Measurements from ENCODE around the gene SLC30A2.
A peak's percentile ranks its signal among the peaks of the same experiment; 100 is the strongest.

Gene SLC30A2

GRCh38 chr1:26029054-26029863 is 16.7 kb downstream of the SLC30A2 start:
- no peaks in the 10 kb centered on the region for H3K4me1 ChIP-seq (ENCODE audit: control insufficient read depth in 1 of 2, insufficient read depth in 2 of 2, low read length in 2 of 2)
- H3K27ac ChIP-seq (ENCODE audit: low read length): no peak overlapping the region
- peaks cover 2% of the 10 kb centered on the region for H3K27me3 ChIP-seq (ENCODE audit: low read depth, low read length)
- H3K4me3 ChIP-seq (ENCODE audit: low read depth in 1 of 2, low read length in 2 of 2): no peak overlapping the region
- no peaks in the 10 kb centered on the region for H3K36me3 ChIP-seq (ENCODE audit: control insufficient read depth in 1 of 2, insufficient read depth in 2 of 2, low read length in 2 of 2)
- no peaks in the 10 kb centered on the region for H3K9me3 ChIP-seq (ENCODE audit: control insufficient read depth in 1 of 2, low read length in 2 of 2)

- Histone ChIP-seq H3K4me1 (ENCODE audit: control insufficient read depth in 1 of 2, insufficient read depth in 2 of 2, low read length in 2 of 2) (no peaks in the 10 kb centered on the region), H3K27me3 (ENCODE audit: low read depth, low read length) (no peaks in the 10 kb centered on the region), H3K9me3 (ENCODE audit: control insufficient read depth in 1 of 2, low read length in 2 of 2) (no peaks in the 10 kb centered on the region), H3K36me3 (ENCODE audit: control insufficient read depth in 1 of 2, insufficient read depth in 2 of 2, low read length in 2 of 2) (no peaks in the 10 kb centered on the region), H3K4me3 (ENCODE audit: low read depth in 1 of 2, low read length in 2 of 2) (no peak overlapping the region), H3K27ac (ENCODE audit: low read length) (no peak overlapping the region)
Measured at GRCh38 chr1:26028490-26028980, 17.4 kb downstream of the SLC30A2 start.

GRCh38 chr1:26027716-26028489 is 18.0 kb downstream of the SLC30A2 start:
- H3K4me3 ChIP-seq (ENCODE audit: low read depth in 1 of 2, low read length in 2 of 2): no peak overlapping the region
- H3K4me1 ChIP-seq (ENCODE audit: control insufficient read depth in 1 of 2, insufficient read depth in 2 of 2, low read length in 2 of 2): no peaks in the 10 kb centered on the region
- no peaks in the 10 kb centered on the region for H3K9me3 ChIP-seq (ENCODE audit: control insufficient read depth in 1 of 2, low read length in 2 of 2)
- H3K36me3 ChIP-seq (ENCODE audit: control insufficient read depth in 1 of 2, insufficient read depth in 2 of 2, low read length in 2 of 2): no peaks in the 10 kb centered on the region
- H3K27me3 ChIP-seq (ENCODE audit: low read depth, low read length): no peaks in the 10 kb centered on the region
- H3K27ac ChIP-seq (ENCODE audit: low read length): no peak overlapping the region

- H3K9me3 ChIP-seq (ENCODE audit: control insufficient read depth in 1 of 2, low read length in 2 of 2): no peaks in the 10 kb centered on the region
- H3K27ac ChIP-seq (ENCODE audit: low read length): no peak overlapping the region
- H3K36me3 ChIP-seq (ENCODE audit: control insufficient read depth in 1 of 2, insufficient read depth in 2 of 2, low read length in 2 of 2): no peaks in the 10 kb centered on the region
- H3K4me3 ChIP-seq (ENCODE audit: low read depth in 1 of 2, low read length in 2 of 2): no peak overlapping the region
- no peaks in the 10 kb centered on the region for H3K27me3 ChIP-seq (ENCODE audit: low read depth, low read length)
- peaks cover 0 to 18% of the 10 kb centered on the region in 2 donors for H3K4me1 ChIP-seq (ENCODE audit: control insufficient read depth in 1 of 2, insufficient read depth in 2 of 2, low read length in 2 of 2)
Measured at GRCh38 chr1:26025517-26025916, 20.4 kb downstream of the SLC30A2 start.

GRCh38 chr1:26025060-26025459 is 20.9 kb downstream of the SLC30A2 start:
- H3K9me3 ChIP-seq (ENCODE audit: control insufficient read depth in 1 of 2, low read length in 2 of 2): no peaks in the 10 kb centered on the region
- no peaks in the 10 kb centered on the region for H3K27me3 ChIP-seq (ENCODE audit: low read depth, low read length)
- no peaks in the 10 kb centered on the region for H3K36me3 ChIP-seq (ENCODE audit: control insufficient read depth in 1 of 2, insufficient read depth in 2 of 2, low read length in 2 of 2)
- H3K4me1 ChIP-seq (ENCODE audit: control insufficient read depth in 1 of 2, insufficient read depth in 2 of 2, low read length in 2 of 2): peaks cover 0 to 23% of the 10 kb centered on the region in 2 donors
- H3K27ac ChIP-seq (ENCODE audit: low read length): no peak overlapping the region
- H3K4me3 ChIP-seq (ENCODE audit: low read depth in 1 of 2, low read length in 2 of 2): no peak overlapping the region

- H3K4me3 ChIP-seq (ENCODE audit: low read depth in 1 of 2, low read length in 2 of 2): no peak overlapping the region
- no peaks in the 10 kb centered on the region for H3K36me3 ChIP-seq (ENCODE audit: control insufficient read depth in 1 of 2, insufficient read depth in 2 of 2, low read length in 2 of 2)
- H3K27ac ChIP-seq (ENCODE audit: low read length): no peak overlapping the region
- H3K9me3 ChIP-seq (ENCODE audit: control insufficient read depth in 1 of 2, low read length in 2 of 2): no peaks in the 10 kb centered on the region
- H3K4me1 ChIP-seq (ENCODE audit: control insufficient read depth in 1 of 2, insufficient read depth in 2 of 2, low read length in 2 of 2): peaks cover 0 to 27% of the 10 kb centered on the region in 2 donors
- no peaks in the 10 kb centered on the region for H3K27me3 ChIP-seq (ENCODE audit: low read depth, low read length)
Measured at GRCh38 chr1:26023826-26024225, 22.1 kb downstream of the SLC30A2 start.

- H3K27me3 ChIP-seq (ENCODE audit: low read depth, low read length): no peaks in the 10 kb centered on the region
- H3K4me1 ChIP-seq (ENCODE audit: control insufficient read depth in 1 of 2, insufficient read depth in 2 of 2, low read length in 2 of 2): peaks cover 0 to 27% of the 10 kb centered on the region in 2 donors
- H3K4me3 ChIP-seq (ENCODE audit: low read depth in 1 of 2, low read length in 2 of 2): no peak overlapping the region
- no peak overlapping the region for H3K27ac ChIP-seq (ENCODE audit: low read length)
- no peaks in the 10 kb centered on the region for H3K9me3 ChIP-seq (ENCODE audit: control insufficient read depth in 1 of 2, low read length in 2 of 2)
- H3K36me3 ChIP-seq (ENCODE audit: control insufficient read depth in 1 of 2, insufficient read depth in 2 of 2, low read length in 2 of 2): no peaks in the 10 kb centered on the region
Measured at GRCh38 chr1:26023009-26023408, 22.9 kb downstream of the SLC30A2 start.

GRCh38 chr1:26022404-26022779 is 23.5 kb downstream of the SLC30A2 start:
- peak overlapping the region in 1 of 2 donors; percentile 57 for H3K4me3 ChIP-seq (ENCODE audit: low read depth in 1 of 2, low read length in 2 of 2)
- no peaks in the 10 kb centered on the region for H3K9me3 ChIP-seq (ENCODE audit: control insufficient read depth in 1 of 2, low read length in 2 of 2)
- peaks cover 0 to 29% of the 10 kb centered on the region in 2 donors for H3K4me1 ChIP-seq (ENCODE audit: control insufficient read depth in 1 of 2, insufficient read depth in 2 of 2, low read length in 2 of 2)
- no peaks in the 10 kb centered on the region for H3K36me3 ChIP-seq (ENCODE audit: control insufficient read depth in 1 of 2, insufficient read depth in 2 of 2, low read length in 2 of 2)
- no peaks in the 10 kb centered on the region for H3K27me3 ChIP-seq (ENCODE audit: low read depth, low read length)
- H3K27ac ChIP-seq (ENCODE audit: low read length): no peak overlapping the region

- H3K4me1 ChIP-seq (ENCODE audit: control insufficient read depth in 1 of 2, insufficient read depth in 2 of 2, low read length in 2 of 2): peaks cover 0 to 35% of the 10 kb centered on the region in 2 donors
- no peak within 1 kb of the TSS for H3K27ac ChIP-seq (ENCODE audit: low read length)
- peak within 1 kb of the TSS in 1 of 2 donors; percentile 57 for H3K4me3 ChIP-seq (ENCODE audit: low read depth in 1 of 2, low read length in 2 of 2)
- no peaks in the 10 kb centered on the region for H3K9me3 ChIP-seq (ENCODE audit: control insufficient read depth in 1 of 2, low read length in 2 of 2)
- no peaks in the 10 kb centered on the region for H3K27me3 ChIP-seq (ENCODE audit: low read depth, low read length)
- no peaks in the 10 kb centered on the region for H3K36me3 ChIP-seq (ENCODE audit: control insufficient read depth in 1 of 2, insufficient read depth in 2 of 2, low read length in 2 of 2)
Measured at GRCh38 chr1:26021647-26022403, 24.1 kb downstream of the SLC30A2 start, which contains the start of gene EXTL1. TSS of gene EXTL1 (plus strand) at chr1:26021775. CDS start at chr1:26022647, 872 bp downstream.

- no peak overlapping the region for H3K27ac ChIP-seq (ENCODE audit: low read length)
Measured at GRCh38 chr1:26020941-26021646, 24.8 kb downstream of the SLC30A2 start.

More at GRCh38 chr1:26020941-26021646, 24.8 kb downstream of the SLC30A2 start:
- Histone ChIP-seq H3K4me1 (ENCODE audit: control insufficient read depth in 1 of 2, insufficient read depth in 2 of 2, low read length in 2 of 2) (peaks cover 0 to 36% of the 10 kb centered on the region in 2 donors), H3K27me3 (ENCODE audit: low read depth, low read length) (no peaks in the 10 kb centered on the region), H3K4me3 (ENCODE audit: low read depth in 1 of 2, low read length in 2 of 2) (peak overlapping the region in 1 of 2 donors; percentile 57), H3K36me3 (ENCODE audit: control insufficient read depth in 1 of 2, insufficient read depth in 2 of 2, low read length in 2 of 2) (no peaks in the 10 kb centered on the region), H3K9me3 (ENCODE audit: control insufficient read depth in 1 of 2, low read length in 2 of 2) (no peaks in the 10 kb centered on the region)
